Measurements from ENCODE around the gene LSM5.

DNA sequence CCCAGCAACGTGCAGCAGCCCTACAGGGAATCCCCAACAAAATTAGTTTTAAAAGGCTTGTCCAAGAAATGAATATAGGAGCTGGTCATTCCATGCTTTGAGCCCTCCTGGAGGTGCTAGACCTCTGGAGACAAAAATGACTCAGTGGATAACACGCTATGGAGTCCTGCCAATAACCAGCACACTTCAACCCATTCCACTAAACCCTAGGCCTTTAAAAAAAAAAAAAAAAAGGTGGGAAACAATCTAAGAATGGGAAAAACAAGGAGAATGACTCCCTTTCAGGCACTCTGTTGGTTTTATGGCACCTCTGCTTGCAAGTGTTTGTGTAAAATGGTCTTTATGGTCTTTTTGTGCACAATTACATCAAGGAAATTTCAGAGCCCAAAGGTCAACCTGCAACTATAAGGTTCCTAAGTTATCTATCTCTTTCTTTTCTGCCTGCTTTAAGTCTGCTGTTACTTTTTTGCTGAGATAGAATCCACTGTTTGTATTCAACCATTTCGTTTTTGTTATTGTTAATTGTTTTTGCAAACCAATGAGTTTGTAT lies 26.4 kb upstream of the LSM5 start:
- TF ChIP-seq, protein P1, sequence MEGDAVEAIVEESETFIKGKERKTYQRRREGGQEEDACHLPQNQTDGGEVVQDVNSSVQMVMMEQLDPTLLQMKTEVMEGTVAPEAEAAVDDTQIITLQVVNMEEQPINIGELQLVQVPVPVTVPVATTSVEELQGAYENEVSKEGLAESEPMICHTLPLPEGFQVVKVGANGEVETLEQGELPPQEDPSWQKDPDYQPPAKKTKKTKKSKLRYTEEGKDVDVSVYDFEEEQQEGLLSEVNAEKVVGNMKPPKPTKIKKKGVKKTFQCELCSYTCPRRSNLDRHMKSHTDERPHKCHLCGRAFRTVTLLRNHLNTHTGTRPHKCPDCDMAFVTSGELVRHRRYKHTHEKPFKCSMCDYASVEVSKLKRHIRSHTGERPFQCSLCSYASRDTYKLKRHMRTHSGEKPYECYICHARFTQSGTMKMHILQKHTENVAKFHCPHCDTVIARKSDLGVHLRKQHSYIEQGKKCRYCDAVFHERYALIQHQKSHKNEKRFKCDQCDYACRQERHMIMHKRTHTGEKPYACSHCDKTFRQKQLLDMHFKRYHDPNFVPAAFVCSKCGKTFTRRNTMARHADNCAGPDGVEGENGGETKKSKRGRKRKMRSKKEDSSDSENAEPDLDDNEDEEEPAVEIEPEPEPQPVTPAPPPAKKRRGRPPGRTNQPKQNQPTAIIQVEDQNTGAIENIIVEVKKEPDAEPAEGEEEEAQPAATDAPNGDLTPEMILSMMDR (IDR thresholded peaks at IDR 0.05) = no peak
- TF ChIP-seq POLR2A (IDR thresholded peaks at IDR 0.05) = no peak
